Measurements from ENCODE around the gene ZNF320. TPM values are rescaled to one million over a fixed set of nuclear protein-coding genes. Genes with fewer than 3 reads are reported as not detected.
"Not testable (repeated sequence)": the region's sequence is repeated elsewhere in the genome, so short reads cannot be mapped to it uniquely, and the experiment has no call there.

Gene ZNF320
- total RNA-seq, 1 experiment from 2014 or later = 6.0 TPM

GRCh38 chr19:52922841-52923777 lies 25.7 kb upstream of the ZNF320 start, which contains the start of gene ZNF888:
ZNF888 (minus strand) TSS chr19:52923428; CDS start chr19:52917873, 5,555 bp downstream.
- DNase-seq (ENCODE audit: low spot score) = peak; percentile 98

DNA sequence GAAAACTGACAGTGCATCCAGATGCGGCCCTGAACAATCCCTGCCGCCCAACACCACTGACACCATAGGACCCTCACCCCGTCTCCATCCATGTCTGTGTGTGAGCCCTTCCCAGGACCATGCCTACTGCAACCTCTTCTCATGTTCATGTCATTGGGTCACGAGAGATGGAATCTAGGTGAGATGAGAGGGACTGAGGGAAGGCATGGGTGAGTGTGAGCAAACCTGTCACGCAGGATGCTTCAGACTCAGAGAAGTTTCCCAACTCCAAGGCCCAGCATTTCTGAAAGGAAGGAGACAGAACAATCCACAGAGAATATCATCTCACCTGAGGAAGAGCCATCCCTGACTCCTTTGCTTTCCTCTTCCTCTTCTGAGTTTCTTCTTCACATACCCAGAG lies 20.1 kb upstream of the ZNF320 start:
- DNase-seq (ENCODE audit: low spot score) = no peak

GRCh38 chr19:52910648-52911047 lies 13.2 kb upstream of the ZNF320 start:
- DNase-seq (ENCODE audit: low spot score) = no peak

DNA sequence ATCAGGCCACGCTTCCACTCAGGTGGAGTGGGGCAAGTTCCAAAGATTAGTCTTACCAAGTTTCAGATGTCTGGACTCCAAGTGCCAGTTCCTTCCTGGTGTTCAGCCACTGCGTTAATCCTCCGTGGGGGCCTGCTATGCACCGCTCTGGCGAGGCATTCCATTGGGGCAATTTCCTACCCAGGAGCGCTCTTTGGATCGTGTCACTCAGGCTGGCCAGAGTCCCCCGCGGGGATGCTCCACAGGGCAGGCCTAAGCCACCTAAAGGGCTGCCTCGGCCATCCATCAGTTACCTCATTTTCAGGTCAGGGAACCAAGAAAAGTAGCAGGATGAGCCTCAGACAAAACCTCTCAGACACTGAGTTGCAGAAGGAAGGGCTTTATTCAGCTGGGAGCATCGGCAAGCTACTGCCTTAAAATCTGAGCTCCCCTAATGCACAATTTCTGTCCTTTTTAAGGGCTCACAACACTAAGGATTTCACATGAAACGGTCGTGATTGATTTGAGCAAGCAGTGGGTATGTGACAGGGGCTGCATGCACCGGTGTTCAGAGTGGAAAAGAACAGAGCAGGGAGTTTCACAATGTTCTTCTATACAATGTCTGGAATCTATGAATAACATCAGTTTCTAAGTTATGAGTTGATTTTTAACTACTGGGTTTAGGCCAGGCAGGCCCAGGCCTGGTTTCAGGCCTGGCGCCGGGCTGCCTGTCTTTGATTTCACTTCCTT lies 6.8 kb upstream of the ZNF320 start:
- not testable (repeated sequence) for DNase-seq (ENCODE audit: low spot score)

- no peak for DNase-seq (ENCODE audit: low spot score)
These were observed 4.4 kb upstream of the ZNF320 start for GRCh38 chr19:52901842-52902241.

DNA sequence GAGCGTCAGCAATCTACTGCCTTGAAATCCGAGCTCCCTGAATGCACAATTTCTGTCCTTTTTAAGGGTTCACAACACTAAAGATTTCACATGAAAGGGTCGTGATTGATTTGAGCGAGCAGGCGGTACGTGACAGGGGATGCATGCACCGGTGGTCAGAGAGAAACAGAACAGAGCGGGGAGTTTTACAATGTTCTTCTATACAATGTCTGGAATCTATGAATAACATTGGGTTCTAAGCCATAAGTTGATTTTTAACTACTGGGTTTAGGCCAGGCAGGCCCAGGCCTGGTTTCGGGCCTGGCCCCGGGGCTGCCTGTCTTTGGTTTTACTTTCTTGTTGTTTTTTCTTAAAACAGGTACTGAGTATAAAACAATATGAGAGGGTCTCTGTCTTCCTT lies 1.2 kb upstream of the ZNF320 start:
- DNase-seq (ENCODE audit: low spot score) = not testable (repeated sequence)

DNA sequence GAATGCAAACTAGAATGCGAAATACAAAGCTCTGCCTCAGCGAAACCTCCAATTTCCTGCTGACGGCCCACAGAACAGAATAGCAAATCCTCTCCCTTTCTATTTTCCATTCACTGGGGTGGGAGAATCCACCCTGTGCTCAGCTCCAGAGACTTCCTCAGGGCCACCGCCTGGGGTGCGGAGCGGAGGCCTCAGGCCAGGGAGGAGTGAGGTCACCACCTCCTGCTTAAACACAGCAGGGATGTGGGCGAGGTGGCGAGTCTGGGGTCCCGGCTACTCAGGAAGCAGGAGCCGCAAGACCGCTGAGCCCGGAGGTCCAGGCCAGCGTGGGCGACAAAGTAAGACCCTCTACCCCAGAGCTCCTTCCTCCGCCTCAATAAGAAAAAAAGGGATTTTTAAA lies 666 bp upstream of the ZNF320 start:
- DNase-seq (ENCODE audit: low spot score) = no peak

GRCh38 chr19:52896431-52897137 lies 851 bp downstream of the ZNF320 start:
- DNase-seq (ENCODE audit: low spot score) = peak; percentile 88

DNA sequence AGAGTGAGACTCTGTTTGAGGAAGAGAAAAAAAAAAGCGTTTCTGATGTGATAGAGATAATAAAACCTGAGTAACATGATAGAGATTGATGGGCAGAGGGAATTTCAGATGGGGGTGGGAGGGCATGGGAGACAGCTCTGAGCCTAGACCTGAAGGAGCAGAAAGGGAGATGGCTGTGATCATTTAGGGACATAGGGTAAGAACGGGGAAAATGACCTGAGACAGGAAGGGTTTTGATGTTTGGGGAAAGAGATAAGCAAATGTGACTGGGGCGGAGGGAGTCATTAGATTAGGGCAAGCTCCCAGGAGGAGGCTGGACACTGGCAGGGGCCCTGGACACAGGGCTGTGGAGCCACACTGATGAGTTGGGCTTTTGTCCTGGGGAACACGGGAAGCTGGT lies 6.1 kb downstream of the ZNF320 start:
- no peak for DNase-seq (ENCODE audit: low spot score)

- DNase-seq (ENCODE audit: low spot score) = no peak
These were observed 7.5 kb downstream of the ZNF320 start for GRCh38 chr19:52889931-52890330.

- no peak for DNase-seq (ENCODE audit: low spot score)
These were observed 8.4 kb downstream of the ZNF320 start for GRCh38 chr19:52889076-52889475.

- DNase-seq (ENCODE audit: low spot score) = no peak
These were observed 16.5 kb downstream of the ZNF320 start for GRCh38 chr19:52880895-52881389.

- not testable (repeated sequence) for DNase-seq (ENCODE audit: low spot score)
These were observed 24.4 kb downstream of the ZNF320 start for GRCh38 chr19:52872996-52873395.

GRCh38 chr19:52871466-52871865 lies 26.0 kb downstream of the ZNF320 start:
- no peak for DNase-seq (ENCODE audit: low spot score)

DNA sequence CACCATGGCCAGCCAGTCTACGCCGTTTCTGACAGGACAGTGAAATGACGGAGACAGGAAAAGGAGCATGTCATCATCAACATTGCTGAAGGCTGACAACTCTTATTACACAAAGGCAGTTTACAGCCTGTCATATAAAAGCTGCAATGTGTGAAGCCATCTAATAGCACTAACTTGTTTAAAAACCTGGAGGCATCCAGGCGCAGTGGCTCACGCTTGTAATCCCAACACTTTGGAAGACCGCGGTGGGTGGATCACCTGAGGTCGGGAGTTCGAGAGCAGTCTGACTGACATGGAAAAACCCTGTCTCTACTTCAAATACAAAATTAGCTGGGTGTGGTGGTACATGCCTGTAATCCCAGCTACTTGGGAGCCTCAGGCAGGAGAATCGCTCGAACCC lies 29.4 kb downstream of the ZNF320 start:
- not testable (repeated sequence) for DNase-seq (ENCODE audit: low spot score)

- peak; percentile 85 for DNase-seq (ENCODE audit: low spot score)
These were observed 39.9 kb downstream of the ZNF320 start, which contains the start of gene ZNF468 for GRCh38 chr19:52857378-52858191. ZNF468 (minus strand) TSS chr19:52857619; CDS start chr19:52854272, 3,347 bp downstream.

DNA sequence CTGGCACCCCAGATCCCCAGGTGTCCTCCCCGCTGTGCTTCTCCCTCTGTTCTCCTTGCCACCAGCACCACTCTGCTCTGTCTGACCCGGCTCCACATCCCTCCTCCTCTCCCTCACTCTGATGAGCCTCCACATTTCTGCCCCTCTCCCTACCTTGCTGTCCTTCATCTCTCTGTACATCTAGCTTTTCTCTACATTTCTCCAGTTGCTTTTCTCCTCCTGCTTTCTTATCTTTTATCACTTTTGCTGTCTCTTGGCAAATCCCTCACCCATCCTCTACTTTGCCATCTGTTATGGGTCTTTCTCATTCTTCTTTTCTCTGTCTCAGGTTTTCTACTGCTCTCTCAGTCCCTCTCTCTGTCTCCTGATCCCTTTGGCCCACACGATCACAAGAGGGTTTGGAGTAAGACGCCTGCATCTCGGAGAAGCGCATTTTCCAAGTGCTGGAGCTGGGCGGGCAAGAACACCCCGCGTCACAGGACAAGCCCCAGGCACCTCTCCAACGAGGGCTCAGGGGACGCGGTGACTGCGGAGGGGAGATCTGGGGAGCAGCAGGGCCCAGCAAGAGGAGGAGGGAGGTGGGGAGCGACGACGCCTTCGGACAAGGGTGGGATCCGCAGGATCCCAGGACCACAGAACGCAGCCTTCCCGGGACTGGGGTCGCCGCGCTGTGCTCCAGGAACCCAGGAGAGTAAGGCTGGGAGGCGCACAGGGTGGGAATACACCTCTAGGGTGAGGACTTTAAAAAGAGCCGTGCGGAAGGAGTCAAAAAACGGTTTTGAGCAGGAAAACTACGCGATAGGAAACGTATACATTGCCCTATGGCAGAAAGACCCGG lies 40.7 kb downstream of the ZNF320 start:
- DNase-seq (ENCODE audit: low spot score) = peak; percentile 35

All from HT-29 (cell line).